ENCODE measurements around the gene TMEM219. TPM values are rescaled to one million over a fixed set of nuclear protein-coding genes. Genes with fewer than 3 reads are reported as not detected.
"Not testable (repeated sequence)": the region's sequence is repeated elsewhere in the genome, so short reads cannot be mapped to it uniquely, and the experiment has no call there.

Gene TMEM219
- total and polyA plus RNA-seq, 2 donors (not counting 1 experiment from before 2014, with no cell fraction given) = 79.4 to 100 TPM

DNA sequence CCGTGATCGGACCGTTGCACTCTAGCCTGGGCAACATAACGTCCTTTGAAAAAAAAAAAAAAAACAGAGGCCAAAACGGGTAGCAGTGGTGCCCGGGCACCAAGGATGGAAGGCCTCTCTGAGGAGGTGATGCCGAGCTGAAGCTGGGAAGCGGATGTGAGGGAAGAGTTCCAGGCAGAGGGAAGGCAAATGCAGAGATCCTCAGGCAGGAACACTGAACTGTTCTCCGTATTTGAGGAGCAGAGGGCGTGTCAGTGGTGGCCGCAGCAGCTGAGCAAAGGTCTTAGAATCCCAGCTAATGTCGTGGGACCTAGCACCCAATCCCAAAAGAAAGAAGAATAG lies 35.2 kb upstream of the TMEM219 start:
- Histone ChIP-seq H3K4me3 (replicated peaks in 1 of 4; ENCODE audit: control extremely low read depth in 1 of 4, insufficient read depth in 1 of 4, low read depth in 3 of 4, low read length in 4 of 4) (peak overlapping the region; percentile 59 to 90 (median 78)), H3K4me2 (ENCODE audit: extremely low read depth, insufficient read depth, low read length) (peak overlapping the region; percentile 99), H3K4me1 (ENCODE audit: control insufficient read depth, extremely low read depth, insufficient read depth, low read length) (peaks cover 14% of the 10 kb centered on the region), H3K27me3 (ENCODE audit: control insufficient read depth, insufficient read depth, low read length) (no peaks in the 10 kb centered on the region), H4K20me1 (ENCODE audit: control insufficient read depth, extremely low read depth, insufficient read depth, low read length) (no peaks in the 10 kb centered on the region), H3K36me3 (ENCODE audit: control insufficient read depth, insufficient read depth, low read length) (no peaks in the 10 kb centered on the region), H3K79me2 (ENCODE audit: control insufficient read depth, insufficient read depth, low read length) (peaks cover 11% of the 10 kb centered on the region), H3K9ac (ENCODE audit: insufficient read depth, low read length) (peak overlapping the region; percentile 90), H2AFZ (ENCODE audit: low read length) (peak overlapping the region; percentile 97), H3K9me3 (ENCODE audit: control insufficient read depth, insufficient read depth, low read depth, low read length) (no peaks in the 10 kb centered on the region), H3K27ac (ENCODE audit: insufficient read depth, low read length) (peak overlapping the region; percentile 90)
- peak; percentile 39 to 49 for DNase-seq (ENCODE audit: low read depth in 2 of 2)
- TF ChIP-seq, protein P1, sequence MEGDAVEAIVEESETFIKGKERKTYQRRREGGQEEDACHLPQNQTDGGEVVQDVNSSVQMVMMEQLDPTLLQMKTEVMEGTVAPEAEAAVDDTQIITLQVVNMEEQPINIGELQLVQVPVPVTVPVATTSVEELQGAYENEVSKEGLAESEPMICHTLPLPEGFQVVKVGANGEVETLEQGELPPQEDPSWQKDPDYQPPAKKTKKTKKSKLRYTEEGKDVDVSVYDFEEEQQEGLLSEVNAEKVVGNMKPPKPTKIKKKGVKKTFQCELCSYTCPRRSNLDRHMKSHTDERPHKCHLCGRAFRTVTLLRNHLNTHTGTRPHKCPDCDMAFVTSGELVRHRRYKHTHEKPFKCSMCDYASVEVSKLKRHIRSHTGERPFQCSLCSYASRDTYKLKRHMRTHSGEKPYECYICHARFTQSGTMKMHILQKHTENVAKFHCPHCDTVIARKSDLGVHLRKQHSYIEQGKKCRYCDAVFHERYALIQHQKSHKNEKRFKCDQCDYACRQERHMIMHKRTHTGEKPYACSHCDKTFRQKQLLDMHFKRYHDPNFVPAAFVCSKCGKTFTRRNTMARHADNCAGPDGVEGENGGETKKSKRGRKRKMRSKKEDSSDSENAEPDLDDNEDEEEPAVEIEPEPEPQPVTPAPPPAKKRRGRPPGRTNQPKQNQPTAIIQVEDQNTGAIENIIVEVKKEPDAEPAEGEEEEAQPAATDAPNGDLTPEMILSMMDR (conservative IDR thresholded peaks at IDR 0.05 in 1 of 2, IDR thresholded peaks at IDR 0.05 in 1 of 2; ENCODE audit: low read depth in 1 of 2, low read length in 2 of 2) = no peak
- TF ChIP-seq EZH2 (IDR thresholded peaks at IDR 0.05; ENCODE audit: low read length, missing control alignments) = no peak

DNA sequence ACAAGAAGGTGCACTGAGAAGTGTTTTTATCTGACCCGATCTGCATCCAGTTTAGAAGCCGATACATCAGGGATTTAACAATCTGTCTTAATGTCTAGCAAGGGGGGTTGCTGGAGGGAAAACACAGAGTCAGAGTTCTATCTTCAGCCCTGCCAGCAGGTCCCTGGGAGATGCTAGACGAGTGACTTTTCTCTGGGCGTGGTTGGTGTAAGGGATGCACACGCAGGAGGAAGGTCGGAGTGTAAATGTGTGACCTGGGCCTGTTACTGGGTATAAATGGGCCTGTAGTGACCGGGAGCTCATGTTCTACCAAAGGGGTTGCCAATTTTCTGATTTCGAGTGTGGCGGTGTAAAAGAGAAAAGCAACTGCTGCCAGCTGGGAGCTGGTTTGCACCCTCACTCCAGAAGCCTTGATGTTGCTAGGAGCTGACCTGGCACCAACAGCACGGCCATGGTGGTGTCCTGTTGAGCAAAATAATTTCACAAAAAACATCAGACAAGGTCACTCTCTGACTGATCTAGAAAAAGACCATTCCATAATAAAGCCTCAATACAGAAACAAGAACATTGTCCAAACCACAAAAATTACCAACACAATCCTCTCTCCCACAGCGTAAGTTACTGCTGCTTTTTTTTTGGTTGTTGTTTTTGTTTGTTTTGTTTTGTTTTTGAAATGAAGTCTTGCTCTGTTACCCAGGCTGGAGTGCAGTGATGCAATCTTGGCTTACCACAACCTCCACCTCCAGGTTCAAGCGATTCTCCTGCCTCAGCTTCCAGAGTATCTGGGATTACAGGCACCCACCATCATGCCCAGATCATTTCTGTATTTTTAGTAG lies 34.6 kb upstream of the TMEM219 start:
- peak in 1 of 2 donors; percentile 16 for DNase-seq (ENCODE audit: low read depth in 2 of 2)

GRCh38 chr16:29931750-29932149 lies 30.1 kb upstream of the TMEM219 start:
- not testable (repeated sequence) for H3K4me1 ChIP-seq (ENCODE audit: control insufficient read depth, extremely low read depth, insufficient read depth, low read length); H3K4me2 ChIP-seq (ENCODE audit: extremely low read depth, insufficient read depth, low read length); H3K27me3 ChIP-seq (ENCODE audit: control insufficient read depth, insufficient read depth, low read length); H3K9me3 ChIP-seq (ENCODE audit: control insufficient read depth, insufficient read depth, low read depth, low read length); H3K9ac ChIP-seq (ENCODE audit: insufficient read depth, low read length); DNase-seq (ENCODE audit: low read depth in 2 of 2); H3K4me3 ChIP-seq (replicated peaks in 1 of 4; ENCODE audit: control extremely low read depth in 1 of 4, insufficient read depth in 1 of 4, low read depth in 3 of 4, low read length in 4 of 4); H3K79me2 ChIP-seq (ENCODE audit: control insufficient read depth, insufficient read depth, low read length); H4K20me1 ChIP-seq (ENCODE audit: control insufficient read depth, extremely low read depth, insufficient read depth, low read length); H3K27ac ChIP-seq (ENCODE audit: insufficient read depth, low read length); H2AFZ ChIP-seq (ENCODE audit: low read length); H3K36me3 ChIP-seq (ENCODE audit: control insufficient read depth, insufficient read depth, low read length)

More for the DNA sequence above, 34.6 kb upstream of the TMEM219 start:
- peak overlapping the region; percentile 90 for H3K27ac ChIP-seq (ENCODE audit: insufficient read depth, low read length)
- peak overlapping the region; percentile 59 to 90 (median 78) for H3K4me3 ChIP-seq (replicated peaks in 1 of 4; ENCODE audit: control extremely low read depth in 1 of 4, insufficient read depth in 1 of 4, low read depth in 3 of 4, low read length in 4 of 4)
- H3K4me2 ChIP-seq (ENCODE audit: extremely low read depth, insufficient read depth, low read length) = peak overlapping the region; percentile 99
- H2AFZ ChIP-seq (ENCODE audit: low read length) = peak overlapping the region; percentile 97
- H3K27me3 ChIP-seq (ENCODE audit: control insufficient read depth, insufficient read depth, low read length) = no peaks in the 10 kb centered on the region
- peaks cover 14% of the 10 kb centered on the region for H3K4me1 ChIP-seq (ENCODE audit: control insufficient read depth, extremely low read depth, insufficient read depth, low read length)
- H3K9me3 ChIP-seq (ENCODE audit: control insufficient read depth, insufficient read depth, low read depth, low read length) = no peaks in the 10 kb centered on the region
- no peaks in the 10 kb centered on the region for H4K20me1 ChIP-seq (ENCODE audit: control insufficient read depth, extremely low read depth, insufficient read depth, low read length)
- no peak overlapping the region for H3K9ac ChIP-seq (ENCODE audit: insufficient read depth, low read length)
- no peaks in the 10 kb centered on the region for H3K36me3 ChIP-seq (ENCODE audit: control insufficient read depth, insufficient read depth, low read length)
- TF ChIP-seq, protein P1 (conservative IDR thresholded peaks at IDR 0.05 in 1 of 2, IDR thresholded peaks at IDR 0.05 in 1 of 2; ENCODE audit: low read depth in 1 of 2, low read length in 2 of 2) = no peak
- no peak for TF ChIP-seq EZH2 (IDR thresholded peaks at IDR 0.05; ENCODE audit: low read length, missing control alignments)
- peaks cover 11% of the 10 kb centered on the region for H3K79me2 ChIP-seq (ENCODE audit: control insufficient read depth, insufficient read depth, low read length)
